K562 (cell line): Measurements from ENCODE around the gene NR0B2. TPM values are rescaled to one million over a fixed set of nuclear protein-coding genes. Genes with fewer than 3 reads are reported as not detected.
A peak's percentile ranks its signal among the peaks of the same experiment; 100 is the strongest.

Experiments used
- ARID4B ChIP-seq: sonication (generic); formaldehyde crosslinking; IDR thresholded peaks from 2 replicates; pipeline ENCODE4 v1.8.0; 2022; ENCODE audit warnings: mild to moderate bottlenecking, missing genetic modification reagents
- CCNT2 ChIP-seq: IDR thresholded peaks from 2 replicates; pipeline ENCODE4 v1.6.1; 2011; ENCODE audit warnings: borderline replicate concordance, low read depth, mild to moderate bottlenecking, moderate library complexity, mixed read lengths, low read length; ENCODE audit not compliant: insufficient read length; ENCODE audit errors: extremely low read depth
- CEBPG ChIP-seq, 3 experiments: fragments of 200-800 bp in 1 of 3; sonication (Bioruptor generic) in 1 of 3; sonication (generic) in 1 of 3; formaldehyde crosslinking in 1 of 3; IDR thresholded peaks in 2 of 3; conservative IDR thresholded peaks in 1 of 3; 2 replicates each; pipeline versions ENCODE4 v1.6.1 to v1.8.0; 2016 to 2022; ENCODE audit warnings: missing compliant biosample characterization in 2 of 3, missing genetic modification characterization in 2 of 3, mild to moderate bottlenecking in 1 of 3, missing genetic modification reagents in 1 of 3
- DPF2 ChIP-seq: fragments of 450-650 bp; IDR thresholded peaks from 2 replicates; pipeline ENCODE4 v1.6.1; 2016
- HDGF ChIP-seq: fragments of 450-650 bp; IDR thresholded peaks from 2 replicates; pipeline ENCODE4 v1.6.1; 2016
- HNRNPL ChIP-seq: fragments of 200-400 bp; formaldehyde crosslinking; IDR thresholded peaks from 2 replicates; pipeline ENCODE4 v1.6.1; 2017; ENCODE audit warnings: low read depth, mild to moderate bottlenecking, low read length
- HSF4 ChIP-seq: fragments of 250-450 bp; sonication (Bioruptor Pico); IDR thresholded peaks from 2 replicates; pipeline ENCODE4 v2.1.2; 2022; ENCODE audit warnings: mild to moderate bottlenecking, moderate library complexity, borderline replicate concordance
- MCM7 ChIP-seq, 2 experiments: fragments of 450-650 bp; IDR thresholded peaks; 2 replicates each; pipeline ENCODE4 v1.6.1; 2016 to 2018
- MEF2D ChIP-seq: conservative IDR thresholded peaks from 2 replicates; pipeline ENCODE4 v1.6.1; 2016; ENCODE audit warnings: low read depth, missing genetic modification characterization, missing compliant biosample characterization
- MXI1 ChIP-seq: IDR thresholded peaks from 2 replicates; pipeline ENCODE4 v1.6.1; 2011; ENCODE audit warnings: low read depth, mild to moderate bottlenecking, improper control_type of control experiment, low read length
- NR2C1 ChIP-seq, 2 experiments: fragments of 450-650 bp; IDR thresholded peaks; 2 replicates each; pipeline ENCODE4 v1.6.1; 2017; ENCODE audit warnings: mild to moderate bottlenecking in 2 of 2, antibody characterized with exemption in 1 of 2, inconsistent platforms in 1 of 2, missing compliant biosample characterization in 1 of 2, missing genetic modification characterization in 1 of 2
- PTTG1 ChIP-seq: fragments of 450-650 bp; IDR thresholded peaks from 2 replicates; pipeline ENCODE4 v1.6.1; 2016; ENCODE audit warnings: low read depth, mild to moderate bottlenecking, missing genetic modification characterization, missing compliant biosample characterization
- RFX1 ChIP-seq: fragments of 450-650 bp; IDR thresholded peaks from 2 replicates; pipeline ENCODE4 v1.6.1; 2016; ENCODE audit warnings: mild to moderate bottlenecking, moderate library complexity
- SMC3 ChIP-seq: conservative IDR thresholded peaks from 2 replicates; pipeline ENCODE4 v1.6.1; 2011; ENCODE audit warnings: low read depth, low read length, improper control_type of control experiment; ENCODE audit not compliant: insufficient read depth
- SNRNP70 ChIP-seq: fragments of 200-400 bp; formaldehyde crosslinking; optimal IDR thresholded peaks from 2 replicates; pipeline ENCODE3; 2017; ENCODE audit warnings: low read depth, low read length
- STAT5B ChIP-seq: fragments of 250-450 bp; sonication (Bioruptor Pico); IDR thresholded peaks from 2 replicates; pipeline ENCODE4 v1.8.0; 2021; ENCODE audit warnings: mild to moderate bottlenecking, inconsistent platforms
- THRAP3 ChIP-seq: fragments of 450-650 bp; IDR thresholded peaks from 2 replicates; pipeline ENCODE4 v1.6.1; 2016; ENCODE audit warnings: mild to moderate bottlenecking, inconsistent platforms, borderline replicate concordance
- ZFX ChIP-seq: sonication (generic); formaldehyde crosslinking; IDR thresholded peaks from 2 replicates; pipeline ENCODE4 v1.8.0; 2022; ENCODE audit warnings: mild to moderate bottlenecking, missing genetic modification reagents, moderate library complexity
- ZNF354B ChIP-seq: fragments of 250-450 bp; sonication (Bioruptor Pico); IDR thresholded peaks from 2 replicates; pipeline ENCODE4 v1.4.0; 2020
- ZNF384 ChIP-seq: IDR thresholded peaks from 2 replicates; pipeline ENCODE4 v1.6.1; 2012; ENCODE audit warnings: low read depth, low read length, improper control_type of control experiment
- polyA plus RNA-seq, 8 experiments: library from polyadenylated mRNA; depleted of rRNA in 4 of 8; stranded (reverse) in 5 of 8; unstranded in 3 of 8; fragments of >200 nt; fragmentation: Nextera tagmentation in 2 of 8; fragmentation: Illumina TruSeq in 1 of 8; extraction: Ambion mirVana in 2 of 8; extraction: Trizol in 1 of 8; gene quantifications; 2 replicates each; pipeline versions ENCODE4 v1.2.1 to v1.2.3, GENCODE V29; 2011 to 2014; ENCODE audit warnings: inconsistent platforms in 1 of 8, missing spikeins in 1 of 8
- total RNA-seq, 7 experiments: library from RNA; depleted of rRNA in 6 of 7; stranded (reverse); fragments of >200 nt in 6 of 7; fragmentation: Illumina TruSeq in 2 of 7; extraction: Trizol in 2 of 7; gene quantifications; 2 replicates each; pipeline versions ENCODE4 v1.2.1 to v1.2.3, GENCODE V29; 2011 to 2021; ENCODE audit warnings: low replicate concordance in 1 of 7
- TF ChIP-seq, protein P1 (sequence below), 2 experiments: IDR thresholded peaks; 2 replicates each; pipeline ENCODE4 v1.6.1; 2012; ENCODE audit warnings: improper control_type of control experiment in 2 of 2, low read depth in 2 of 2, low read length in 2 of 2, borderline replicate concordance in 1 of 2

NR0B2 gene
- total and polyA plus RNA-seq, 9 of the 15 experiments (the other 6 are each of a cell fraction or from before 2014, with no cell fraction given) = not detected

DNA sequence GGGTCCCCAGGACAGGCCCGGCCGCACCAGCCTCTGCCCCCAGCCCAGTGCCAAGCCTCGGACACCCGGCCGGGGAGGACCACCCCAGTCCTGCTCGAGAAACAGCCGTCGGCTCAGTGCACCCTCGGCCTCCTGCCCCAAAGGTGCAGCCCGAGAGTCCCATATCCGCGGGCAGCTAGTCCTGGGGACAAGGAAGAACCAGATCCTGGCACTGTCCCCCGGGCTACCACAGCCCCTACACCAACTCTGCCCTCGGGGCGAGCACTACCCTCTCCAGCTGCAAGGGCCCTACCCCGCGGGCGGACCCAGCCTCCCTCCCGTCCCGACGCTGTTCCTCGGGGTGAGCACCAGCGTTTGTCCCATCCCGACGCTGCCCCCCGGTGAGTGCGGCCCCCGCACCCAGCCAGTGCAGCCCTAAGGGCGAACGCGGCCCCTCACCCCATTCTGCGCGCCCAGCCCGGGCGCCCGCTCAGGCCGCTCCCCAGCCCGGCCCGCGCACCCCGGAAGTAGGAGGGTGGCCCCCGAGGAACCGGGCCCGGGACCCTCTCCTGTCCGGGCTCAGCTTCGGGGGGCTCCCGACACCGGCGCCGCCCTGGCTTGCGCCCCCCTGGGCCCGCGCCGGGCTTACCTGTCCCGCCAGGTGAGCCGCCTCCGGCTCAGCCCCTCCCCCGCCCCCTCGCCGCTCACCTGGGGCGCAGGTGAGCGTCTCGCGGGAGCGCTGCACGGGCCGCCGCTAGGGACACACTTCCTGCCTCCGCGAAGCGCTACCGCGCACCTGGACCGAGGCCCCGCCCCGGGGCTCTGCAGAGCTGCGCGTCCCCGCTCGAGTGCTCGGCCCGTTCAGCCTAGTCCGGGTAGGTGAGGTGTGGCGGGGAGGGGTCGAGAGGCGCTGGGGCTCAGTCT lies 46.2 kb upstream of the NR0B2 start, which contains the start of gene KDF1 (continued):
- TF ChIP-seq THRAP3 (no peak), MCM7 (IDR thresholded peaks at IDR 0.05) (no peak), RFX1 (no peak), CEBPG (CRISPR knock-in tag; IDR thresholded peaks at IDR 0.05) (no peak), CEBPG (tag; conservative IDR thresholded peaks at IDR 0.05 in 1 of 2, IDR thresholded peaks at IDR 0.05 in 1 of 2) (no peak), HSF4 (no peak), ZNF384 (no peak), ARID4B (CRISPR knock-in tag) (peak; percentile 62), HDGF (no peak), PTTG1 (tag) (no peak), CCNT2 (peak; percentile 38), SMC3 (no peak), ZFX (CRISPR knock-in tag) (peak; percentile 74), STAT5B (CRISPR knock-in tag) (no peak), HNRNPL (no peak), ZNF354B (CRISPR knock-in tag) (no peak), DPF2 (no peak), SNRNP70 (no peak), MEF2D (tag) (no peak), MXI1 (no peak), NR2C1 (IDR thresholded peaks at IDR 0.05) (no peak), NR2C1 (tag; IDR thresholded peaks at IDR 0.05) (no peak)
- TF ChIP-seq, protein P1, sequence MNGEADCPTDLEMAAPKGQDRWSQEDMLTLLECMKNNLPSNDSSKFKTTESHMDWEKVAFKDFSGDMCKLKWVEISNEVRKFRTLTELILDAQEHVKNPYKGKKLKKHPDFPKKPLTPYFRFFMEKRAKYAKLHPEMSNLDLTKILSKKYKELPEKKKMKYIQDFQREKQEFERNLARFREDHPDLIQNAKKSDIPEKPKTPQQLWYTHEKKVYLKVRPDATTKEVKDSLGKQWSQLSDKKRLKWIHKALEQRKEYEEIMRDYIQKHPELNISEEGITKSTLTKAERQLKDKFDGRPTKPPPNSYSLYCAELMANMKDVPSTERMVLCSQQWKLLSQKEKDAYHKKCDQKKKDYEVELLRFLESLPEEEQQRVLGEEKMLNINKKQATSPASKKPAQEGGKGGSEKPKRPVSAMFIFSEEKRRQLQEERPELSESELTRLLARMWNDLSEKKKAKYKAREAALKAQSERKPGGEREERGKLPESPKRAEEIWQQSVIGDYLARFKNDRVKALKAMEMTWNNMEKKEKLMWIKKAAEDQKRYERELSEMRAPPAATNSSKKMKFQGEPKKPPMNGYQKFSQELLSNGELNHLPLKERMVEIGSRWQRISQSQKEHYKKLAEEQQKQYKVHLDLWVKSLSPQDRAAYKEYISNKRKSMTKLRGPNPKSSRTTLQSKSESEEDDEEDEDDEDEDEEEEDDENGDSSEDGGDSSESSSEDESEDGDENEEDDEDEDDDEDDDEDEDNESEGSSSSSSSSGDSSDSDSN (IDR thresholded peaks at IDR 0.05; ENCODE audit: borderline replicate concordance in 1 of 2, low read depth in 2 of 2, low read length in 2 of 2) = 0 out of 4 replicates have a peak, but pooled peaks of 1 of the 2 experiments have one; percentile 41
